H1 (cell line): Measurements from ENCODE around the gene AIG1. TPM values are rescaled to one million over a fixed set of nuclear protein-coding genes. Genes with fewer than 3 reads are reported as not detected.

ENCODE experiments used
- CTCF ChIA-PET: fragments of 300-600 bp; sonication (Branson Sonifier 250); formaldehyde crosslinking; loops from one replicate; lab custom pipeline; 2021; ENCODE audit not compliant: partially characterized antibody; lab: Charles Lee
- POLR2A ChIA-PET: fragments of 300-600 bp; sonication (Branson Sonifier 250); formaldehyde crosslinking; loops from one replicate; lab custom pipeline; 2021; ENCODE audit warnings: inconsistent platforms; ENCODE audit not compliant: partially characterized antibody; lab: Charles Lee
- DNase-seq, 2 experiments: peaks; one replicate each; pipeline versions ENCODE4 v3.0.0 to v3.0.0-alpha.2; 2010 to 2022; ENCODE audit warnings: low spot score in 2 of 2, low read depth in 1 of 2, mixed read lengths in 1 of 2
- FAIRE-seq: peaks from 2 replicates; lab custom pipeline; 2011; peaks lifted over from hg19 to GRCh38; lab: Jason Lieb, UNC
- H2AFZ ChIP-seq: 2 replicates; pipeline ENCODE4 v1.8.1; 2012; ENCODE audit warnings: low read length, inconsistent platforms
- H2AK5ac ChIP-seq: 2 replicates; pipeline ENCODE4 v1.6.1; 2013; ENCODE audit warnings: low read depth, low read length
- H2BK120ac ChIP-seq: replicated peaks from 2 replicates; pipeline ENCODE3; 2013; ENCODE audit warnings: low read depth, low read length, inconsistent platforms
- H2BK12ac ChIP-seq: 2 replicates; pipeline ENCODE4 v1.6.1; 2013; ENCODE audit warnings: low read depth, low read length
- H2BK15ac ChIP-seq: 2 replicates; pipeline ENCODE4 v1.6.1; 2013; ENCODE audit warnings: low read length
- H2BK20ac ChIP-seq: 2 replicates; pipeline ENCODE4 v1.6.1; 2013; ENCODE audit warnings: low read length
- H2BK5ac ChIP-seq: 2 replicates; pipeline ENCODE4 v1.6.1; 2013; ENCODE audit warnings: low read depth, low read length
- H3K14ac ChIP-seq: 2 replicates; pipeline ENCODE4 v1.6.1; 2013; ENCODE audit warnings: inconsistent platforms; ENCODE audit not compliant: insufficient read length
- H3K18ac ChIP-seq: 2 replicates; pipeline ENCODE4 v1.6.1; 2013; ENCODE audit warnings: low read length; ENCODE audit errors: extremely low read depth
- H3K23ac ChIP-seq: 2 replicates; pipeline ENCODE4 v1.6.1; 2013; ENCODE audit warnings: inconsistent platforms; ENCODE audit not compliant: insufficient read length
- H3K23me2 ChIP-seq: 2 replicates; pipeline ENCODE4 v1.6.1; 2013; ENCODE audit warnings: low read depth, low read length
- H3K27ac ChIP-seq: 2 replicates; pipeline ENCODE4 v1.6.1; 2011; ENCODE audit warnings: low read depth, low read length, inconsistent platforms
- H3K27me3 ChIP-seq, 4 experiments: replicated peaks in 1 of 4; 1 replicate in 1 of 4; 2 replicates in 3 of 4; pipeline versions ENCODE4 v1.6.1 to v1.8.1; 2011 to 2013; ENCODE audit warnings: low read length in 3 of 4, mild to moderate bottlenecking in 3 of 4, inconsistent platforms in 2 of 4, mixed read lengths in 2 of 4, moderate library complexity in 1 of 4; ENCODE audit not compliant: control insufficient read depth in 3 of 4, insufficient read depth in 3 of 4; ENCODE audit errors: extremely low read depth in 1 of 4
- H3K36me3 ChIP-seq, 4 experiments: 2 replicates each; pipeline versions ENCODE4 v1.6.1 to v1.8.1; 2011 to 2013; ENCODE audit warnings: mild to moderate bottlenecking in 4 of 4, low read length in 3 of 4, moderate library complexity in 2 of 4, control low read depth in 1 of 4, inconsistent platforms in 1 of 4; ENCODE audit not compliant: insufficient read depth in 4 of 4, control insufficient read depth in 2 of 4
- H3K4ac ChIP-seq: replicated peaks from 2 replicates; pipeline ENCODE3; 2013; ENCODE audit warnings: low read length, low read depth, mixed read lengths, inconsistent platforms; ENCODE audit not compliant: insufficient read length
- H3K4me1 ChIP-seq, 4 experiments: replicated peaks in 1 of 4; 1 replicate in 1 of 4; 2 replicates in 3 of 4; pipeline versions ENCODE4 v1.6.1 to v1.8.1; 2011 to 2013; ENCODE audit warnings: low read length in 3 of 4, inconsistent platforms in 2 of 4, mixed read lengths in 1 of 4; ENCODE audit not compliant: insufficient read depth in 4 of 4, control insufficient read depth in 3 of 4
- H3K4me2 ChIP-seq, 2 experiments: 2 replicates each; pipeline versions ENCODE4 v1.6.1 to v1.8.1; 2011 to 2013; ENCODE audit warnings: low read depth in 2 of 2, low read length in 2 of 2, control low read depth in 1 of 2, inconsistent platforms in 1 of 2, mild to moderate bottlenecking in 1 of 2; ENCODE audit not compliant: insufficient read depth in 1 of 2
- H3K4me3 ChIP-seq, 4 experiments: fragments of 200-600, 300-600 bp in 1 of 4; sonication (generic), shearing (Covaris generic), sonication (Bioruptor Twin) in 1 of 4; 2 replicates each; pipeline versions ENCODE4 v1.5.1 to v1.8.1; 2011 to 2016; ENCODE audit warnings: low read length in 4 of 4, low read depth in 3 of 4, control low read depth in 2 of 4, inconsistent platforms in 2 of 4, mild to moderate bottlenecking in 2 of 4, mixed read lengths in 1 of 4, moderate library complexity in 1 of 4; ENCODE audit not compliant: insufficient read depth in 2 of 4; ENCODE audit errors: extremely low read depth in 1 of 4
- H3K56ac ChIP-seq: replicated peaks from 2 replicates; pipeline ENCODE3; 2013; ENCODE audit warnings: low read depth, mild to moderate bottlenecking, mixed read lengths, low read length, inconsistent platforms; ENCODE audit not compliant: insufficient read length
- H3K79me1 ChIP-seq: 2 replicates; pipeline ENCODE4 v1.6.1; 2013; ENCODE audit warnings: low read depth, low read length, control low read depth
- H3K79me2 ChIP-seq, 2 experiments: 2 replicates each; pipeline versions ENCODE4 v1.6.1 to v1.8.1; 2012 to 2013; ENCODE audit warnings: low read length in 2 of 2, mild to moderate bottlenecking in 2 of 2, inconsistent platforms in 1 of 2; ENCODE audit not compliant: insufficient read depth in 2 of 2, control insufficient read depth in 1 of 2
- H3K9ac ChIP-seq, 4 experiments: replicated peaks in 1 of 4; 1 replicate in 1 of 4; 2 replicates in 3 of 4; pipeline versions ENCODE4 v1.6.1 to v1.8.1; 2011 to 2013; ENCODE audit warnings: low read depth in 3 of 4, low read length in 3 of 4, control low read depth in 2 of 4, mild to moderate bottlenecking in 2 of 4, moderate library complexity in 2 of 4, inconsistent platforms in 1 of 4; ENCODE audit errors: extremely low read depth in 1 of 4
- H3K9me3 ChIP-seq, 2 experiments: 2 replicates each; pipeline versions ENCODE4 v1.6.1 to v1.8.1; 2012 to 2013; ENCODE audit warnings: mild to moderate bottlenecking in 2 of 2, moderate library complexity in 2 of 2, control low read depth in 1 of 2, inconsistent platforms in 1 of 2, low read depth in 1 of 2, low read length in 1 of 2, mixed read lengths in 1 of 2; ENCODE audit not compliant: insufficient read depth in 2 of 2
- H4K20me1 ChIP-seq, 2 experiments: replicated peaks in 1 of 2; 2 replicates each; pipeline versions ENCODE3 to v1.8.1; 2011 to 2013; ENCODE audit warnings: inconsistent platforms in 2 of 2, low read length in 2 of 2, mild to moderate bottlenecking in 1 of 2; ENCODE audit not compliant: insufficient read depth in 2 of 2, control insufficient read depth in 1 of 2
- H4K5ac ChIP-seq: 2 replicates; pipeline ENCODE4 v1.6.1; 2013; ENCODE audit warnings: low read length, low read depth, mixed read lengths, inconsistent platforms; ENCODE audit not compliant: insufficient read length
- H4K8ac ChIP-seq: 2 replicates; pipeline ENCODE4 v1.8.0; 2013; ENCODE audit warnings: mild to moderate bottlenecking, moderate library complexity, low read length, inconsistent platforms; ENCODE audit not compliant: insufficient read depth; ENCODE audit errors: extremely low read depth
- H4K91ac ChIP-seq: replicated peaks from 2 replicates; pipeline ENCODE3; 2013; ENCODE audit warnings: low read length, mixed read lengths, inconsistent platforms; ENCODE audit not compliant: insufficient read length
- BCL11A ChIP-seq, 2 experiments: IDR thresholded peaks; one replicate each; pipeline ENCODE4 v1.6.1; 2011; ENCODE audit warnings: low read depth in 2 of 2, low read length in 2 of 2, mild to moderate bottlenecking in 2 of 2
- CBX8 ChIP-seq: fragments of 300-800, 300-1000 bp; sonication (generic); IDR thresholded peaks from 2 replicates; pipeline ENCODE4 v1.7.1; 2016; ENCODE audit warnings: low read depth, low read length, borderline replicate concordance
- CEBPB ChIP-seq: IDR thresholded peaks from 2 replicates; pipeline ENCODE4 v1.6.1; 2012; ENCODE audit warnings: low read depth, low read length
- CHD2 ChIP-seq: IDR thresholded peaks from 2 replicates; pipeline ENCODE4 v1.6.1; 2012; ENCODE audit warnings: low read length, improper control_type of control experiment
- HDAC2 ChIP-seq, 2 experiments: fragments of 300-600 bp in 1 of 2; sonication (generic) in 1 of 2; IDR thresholded peaks; 2 replicates each; pipeline ENCODE4 v1.6.1; 2011 to 2012; ENCODE audit warnings: low read depth in 2 of 2, low read length in 2 of 2, mild to moderate bottlenecking in 2 of 2, moderate library complexity in 2 of 2, borderline replicate concordance in 1 of 2, inconsistent platforms in 1 of 2
- MAFK ChIP-seq: IDR thresholded peaks from 2 replicates; pipeline ENCODE4 v1.6.1; 2012; ENCODE audit warnings: low read depth, mild to moderate bottlenecking, improper control_type of control experiment, low read length
- NANOG ChIP-seq: IDR thresholded peaks from 2 replicates; pipeline ENCODE4 v1.6.1; 2011; ENCODE audit warnings: low read length, low read depth, mild to moderate bottlenecking, inconsistent platforms; ENCODE audit not compliant: insufficient read depth, poor library complexity, severe bottlenecking
- NRF1 ChIP-seq: IDR thresholded peaks from 2 replicates; pipeline ENCODE4 v1.6.1; 2011; ENCODE audit warnings: mild to moderate bottlenecking, low read depth, low read length, improper control_type of control experiment
- POU5F1 ChIP-seq: IDR thresholded peaks from 2 replicates; pipeline ENCODE4 v1.6.1; 2011; ENCODE audit warnings: low read depth, mild to moderate bottlenecking, low read length, moderate library complexity
- RAD21 ChIP-seq, 2 experiments: IDR thresholded peaks in 1 of 2; conservative IDR thresholded peaks in 1 of 2; 2 replicates each; pipeline ENCODE4 v1.6.1; 2011; ENCODE audit warnings: low read depth in 2 of 2, low read length in 2 of 2, improper control_type of control experiment in 1 of 2, inconsistent platforms in 1 of 2, mild to moderate bottlenecking in 1 of 2, moderate library complexity in 1 of 2
- RBBP5 ChIP-seq: IDR thresholded peaks from 2 replicates; pipeline ENCODE4 v1.7.1; 2012; ENCODE audit warnings: low read depth, mild to moderate bottlenecking, inconsistent platforms, low read length, moderate library complexity, borderline replicate concordance
- SP4 ChIP-seq: IDR thresholded peaks from 2 replicates; pipeline ENCODE4 v1.6.1; 2012; ENCODE audit warnings: low read length, inconsistent platforms
- WGBS, 2 experiments: shearing (Covaris generic) in 1 of 2; methylation state at CpG; one replicate each; pipeline versions ENCODE4 v1.1.6 to v1.1.7; 2013 to 2015; ENCODE audit warnings: low lambda C conversion rate in 2 of 2, mixed read lengths in 2 of 2, inconsistent platforms in 1 of 2, low coverage in 1 of 2, missing lambda C conversion rate in 1 of 2; ENCODE audit not compliant: insufficient replicate concordance in 2 of 2, insufficient coverage in 1 of 2, insufficient read length in 1 of 2; ENCODE audit errors: extremely low coverage in 1 of 2, missing lambda C conversion rate in 1 of 2; 5-methylcytosine and 5-hydroxymethylcytosine counted together
- polyA plus RNA-seq, 7 experiments: library from polyadenylated mRNA; depleted of rRNA in 3 of 7; stranded (reverse) in 5 of 7; unstranded in 2 of 7; fragments of >200 nt in 5 of 7; fragments of 200-250 nt in 2 of 7; gene quantifications; 1 replicate in 5 of 7; 2 replicates in 1 of 7; 4 replicates in 1 of 7; pipeline versions ENCODE4 v1.2.1 to v1.2.3, GENCODE V29; 2011 to 2013; ENCODE audit warnings: missing spikeins in 2 of 7, mixed read lengths in 2 of 7
- total RNA-seq: library from RNA; stranded (reverse); fragmentation: NEBNext Ultra II Directional; extraction: Animal tissue kit (Norgen Biotek cat#: 25700); gene quantifications from 2 replicates; pipeline ENCODE4 v1.2.1, GENCODE V29; 2021

Gene AIG1
- total and polyA plus RNA-seq, 2 of the 8 experiments (the other 6 are each of a cell fraction or from before 2014, with no cell fraction given): 56.6 to 58.4 TPM

GRCh38 chr6:143107911-143108761 lies 47.4 kb downstream of the AIG1 start:
- Histone ChIP-seq H3K9ac (no peak overlapping the region), H3K23me2 (no peaks in the 10 kb centered on the region), H2BK12ac (no peak overlapping the region), H3K4ac (no peak overlapping the region), H2BK120ac (no peak overlapping the region), H3K27me3 (no peaks in the 10 kb centered on the region), H3K79me1 (no peaks in the 10 kb centered on the region), H3K4me3 (no peak overlapping the region), H3K56ac (no peak overlapping the region), H4K5ac (no peak overlapping the region), H3K18ac (no peak overlapping the region), H2AFZ (no peak overlapping the region), H2BK20ac (no peak overlapping the region), H3K36me3 (peaks cover 0 to 2% (median 0%) of the 10 kb centered on the region in 4 experiments; a peak in 1 of 8 replicates), H4K91ac (no peak overlapping the region), H3K27ac (no peak overlapping the region), H3K4me2 (no peak overlapping the region), H3K14ac (no peak overlapping the region), H2BK5ac (no peak overlapping the region), H3K9me3 (no peaks in the 10 kb centered on the region), H3K23ac (no peak overlapping the region), H3K79me2 (no peaks in the 10 kb centered on the region), H4K8ac (no peak overlapping the region), H2BK15ac (no peak overlapping the region), H3K4me1 (no peaks in the 10 kb centered on the region), H2AK5ac (no peak overlapping the region), H4K20me1 (no peaks in the 10 kb centered on the region)
- WGBS, 2 experiments: 92% methylated on average over 6 of the region's 6 CpGs; no CpG with 5 or more reads in 1 of the 2 experiments
- DNase-seq (no peak), FAIRE-seq (no peak)
- POLR2A ChIA-PET: interaction anchor here (0.9 kb wide), 1 partner anchor 273 kb away, joined by 3 read pairs; no protein-coding TSS in a partner anchor
- CTCF ChIA-PET: interaction anchor here (0.6 to 1.3 kb wide), 6 partner anchors 14 to 132 kb away, joined by 3 to 4 read pairs (median 4); no protein-coding TSS in a partner anchor
- TF ChIP-seq NRF1 (no peak), CEBPB (no peak), RAD21 (IDR thresholded peaks at IDR 0.05 in 1 of 2, conservative IDR thresholded peaks at IDR 0.05 in 1 of 2; ENCODE audit: low read depth in 2 of 2, low read length in 2 of 2) (no peak), CBX8 (no peak), HDAC2 (IDR thresholded peaks at IDR 0.05; ENCODE audit: borderline replicate concordance in 1 of 2, low read depth in 2 of 2, low read length in 2 of 2) (no peak), RBBP5 (no peak), POU5F1 (no peak), NANOG (no peak), MAFK (no peak), SP4 (no peak), CHD2 (no peak), BCL11A (IDR thresholded peaks at IDR 0.05; ENCODE audit: low read depth in 2 of 2, low read length in 2 of 2) (no peak)
